ENCODE data around the gene NOL11. TPM values are rescaled to one million over a fixed set of nuclear protein-coding genes. Genes with fewer than 3 reads are reported as not detected.
"Not testable (repeated sequence)": the region's sequence is repeated elsewhere in the genome, so short reads cannot be mapped to it uniquely, and the experiment has no call there.

The NOL11 gene
- total RNA-seq, 1 donor from 2014 or later = 22.0 TPM

DNA sequence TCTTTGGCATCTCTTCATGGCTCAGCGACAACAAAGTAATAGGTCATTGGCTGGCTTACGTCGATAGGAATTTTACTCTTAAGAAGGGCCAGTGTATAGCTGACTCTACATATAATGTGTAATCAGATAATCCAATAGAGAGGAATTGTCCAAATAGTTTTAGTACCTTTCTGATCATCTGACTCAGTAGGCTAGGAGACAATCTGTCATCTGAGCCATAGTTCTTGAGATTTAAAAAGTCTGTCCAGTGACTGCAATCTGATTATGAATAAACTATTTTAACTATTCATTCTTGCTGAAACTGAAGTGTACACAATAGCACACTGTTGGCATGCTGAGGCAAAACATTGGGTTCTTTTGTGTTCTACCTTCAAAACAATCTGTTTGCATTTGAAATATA is 21.4 kb upstream of the NOL11 start:
- no peaks in the 10 kb centered on the region for H3K36me3 ChIP-seq
- H3K9me3 ChIP-seq = no peaks in the 10 kb centered on the region
- no peak overlapping the region for H3K4me3 ChIP-seq
- TF ChIP-seq, protein P1, sequence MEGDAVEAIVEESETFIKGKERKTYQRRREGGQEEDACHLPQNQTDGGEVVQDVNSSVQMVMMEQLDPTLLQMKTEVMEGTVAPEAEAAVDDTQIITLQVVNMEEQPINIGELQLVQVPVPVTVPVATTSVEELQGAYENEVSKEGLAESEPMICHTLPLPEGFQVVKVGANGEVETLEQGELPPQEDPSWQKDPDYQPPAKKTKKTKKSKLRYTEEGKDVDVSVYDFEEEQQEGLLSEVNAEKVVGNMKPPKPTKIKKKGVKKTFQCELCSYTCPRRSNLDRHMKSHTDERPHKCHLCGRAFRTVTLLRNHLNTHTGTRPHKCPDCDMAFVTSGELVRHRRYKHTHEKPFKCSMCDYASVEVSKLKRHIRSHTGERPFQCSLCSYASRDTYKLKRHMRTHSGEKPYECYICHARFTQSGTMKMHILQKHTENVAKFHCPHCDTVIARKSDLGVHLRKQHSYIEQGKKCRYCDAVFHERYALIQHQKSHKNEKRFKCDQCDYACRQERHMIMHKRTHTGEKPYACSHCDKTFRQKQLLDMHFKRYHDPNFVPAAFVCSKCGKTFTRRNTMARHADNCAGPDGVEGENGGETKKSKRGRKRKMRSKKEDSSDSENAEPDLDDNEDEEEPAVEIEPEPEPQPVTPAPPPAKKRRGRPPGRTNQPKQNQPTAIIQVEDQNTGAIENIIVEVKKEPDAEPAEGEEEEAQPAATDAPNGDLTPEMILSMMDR (IDR thresholded peaks at IDR 0.05) = no peak
- no peak for DNase-seq (ENCODE audit: low spot score in 2 of 2)
- H3K4me1 ChIP-seq = no peaks in the 10 kb centered on the region
- no peak overlapping the region for H3K27ac ChIP-seq
- no peaks in the 10 kb centered on the region for H3K27me3 ChIP-seq
- intact Hi-C loops (cut with DNase I) = no loop called here

DNA sequence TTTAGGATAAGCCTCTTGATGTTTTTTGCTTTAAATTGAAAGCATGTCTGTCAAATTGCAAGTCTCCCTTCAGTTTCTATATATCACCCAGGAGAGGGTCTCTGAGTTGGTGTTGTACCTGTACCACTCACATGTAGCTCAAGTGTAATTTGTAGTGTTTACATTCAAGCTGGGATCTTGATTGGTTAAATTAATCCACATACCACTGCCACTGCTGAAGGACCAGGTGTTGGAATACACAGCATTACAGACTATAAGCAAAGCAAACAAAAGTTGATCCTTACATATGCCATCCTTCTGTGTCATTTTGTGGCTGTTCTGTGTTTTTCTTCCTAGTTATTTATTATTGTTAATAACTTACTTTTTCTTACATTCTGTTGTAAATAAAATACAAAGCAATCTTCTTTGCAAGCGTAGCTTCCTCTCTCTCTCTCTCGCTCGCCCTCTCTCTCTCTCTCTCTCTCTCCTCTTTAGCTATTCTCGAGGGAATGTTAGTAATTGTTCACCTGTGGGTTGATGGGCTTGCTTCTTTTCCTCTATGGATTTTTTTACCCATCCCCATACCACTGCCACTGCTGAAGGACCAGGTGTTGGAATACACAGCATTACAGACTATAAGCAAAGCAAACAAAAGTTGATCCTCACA is 20.8 kb upstream of the NOL11 start:
- Histone ChIP-seq H3K4me3 (no peak overlapping the region), H3K27me3 (no peaks in the 10 kb centered on the region), H3K9me3 (no peaks in the 10 kb centered on the region), H3K36me3 (no peaks in the 10 kb centered on the region), H3K27ac (no peak overlapping the region), H3K4me1 (no peaks in the 10 kb centered on the region)
- no peak for DNase-seq (ENCODE audit: low spot score in 2 of 2)
- TF ChIP-seq, protein P1 (IDR thresholded peaks at IDR 0.05) = no peak
- intact Hi-C loops (cut with DNase I) = no loop called here

DNA sequence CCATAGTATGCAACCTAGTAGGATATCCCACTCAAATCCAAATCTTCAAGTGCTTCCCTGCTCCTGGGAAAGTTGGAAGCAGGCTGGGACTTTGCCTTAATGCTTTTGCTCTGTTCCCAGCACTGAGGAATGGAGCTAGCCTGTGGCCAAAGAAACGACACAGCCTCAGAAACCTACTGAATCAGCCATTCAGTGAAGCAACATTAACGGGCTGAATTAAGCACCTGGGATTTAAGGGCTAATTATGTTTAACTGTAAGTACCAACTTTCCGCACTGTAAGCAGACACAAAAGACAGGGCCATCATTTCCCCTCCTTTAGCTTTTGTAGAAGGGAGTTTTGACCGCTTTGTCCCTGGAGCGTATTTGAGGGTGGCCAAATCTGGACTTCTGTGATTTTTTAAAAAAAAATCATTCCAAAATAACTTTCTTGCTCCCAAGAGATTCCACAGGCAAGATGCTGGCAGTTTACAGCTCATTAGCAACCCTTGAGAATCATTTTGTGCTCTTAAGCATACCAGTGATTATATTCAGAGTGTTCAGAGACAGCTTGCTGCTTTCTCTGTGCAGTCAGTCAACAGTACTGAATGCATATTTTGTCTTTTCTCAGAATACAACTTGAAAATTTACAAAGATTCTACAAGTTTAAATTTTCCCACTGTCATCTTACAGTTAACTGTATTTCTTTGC is 17.6 kb upstream of the NOL11 start:
- H3K4me3 ChIP-seq = no peak overlapping the region
- H3K4me1 ChIP-seq = no peaks in the 10 kb centered on the region
- intact Hi-C loops (cut with DNase I) = no loop called here
- TF ChIP-seq, protein P1 (IDR thresholded peaks at IDR 0.05) = no peak
- DNase-seq (ENCODE audit: low spot score in 2 of 2) = no peak
- no peaks in the 10 kb centered on the region for H3K36me3 ChIP-seq
- no peaks in the 10 kb centered on the region for H3K9me3 ChIP-seq
- H3K27me3 ChIP-seq = no peaks in the 10 kb centered on the region
- H3K27ac ChIP-seq = no peak overlapping the region

DNA sequence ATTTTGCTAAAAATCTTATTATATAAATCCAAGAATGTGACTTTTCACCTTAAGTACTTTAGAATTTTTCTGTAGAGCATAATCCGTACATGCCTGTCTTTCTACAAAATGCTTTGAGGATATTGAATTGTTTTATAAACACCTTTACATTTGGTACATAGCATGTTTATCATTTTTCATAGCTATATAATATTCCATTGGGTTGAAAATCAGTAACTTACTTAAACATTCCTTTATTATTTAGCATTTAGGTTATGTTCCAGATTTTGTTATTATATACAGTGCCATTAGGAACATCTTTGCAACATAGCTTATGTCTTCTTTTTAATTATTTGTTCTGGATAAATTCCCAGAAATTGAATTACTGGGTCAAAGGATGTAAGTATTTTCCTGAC is 17.0 kb upstream of the NOL11 start:
- Histone ChIP-seq H3K27ac (no peak overlapping the region), H3K27me3 (no peaks in the 10 kb centered on the region), H3K4me3 (no peak overlapping the region), H3K4me1 (no peaks in the 10 kb centered on the region), H3K9me3 (no peaks in the 10 kb centered on the region), H3K36me3 (no peaks in the 10 kb centered on the region)
- intact Hi-C loops (cut with DNase I) = no loop called here
- TF ChIP-seq, protein P1 (IDR thresholded peaks at IDR 0.05) = no peak
- no peak for DNase-seq (ENCODE audit: low spot score in 2 of 2)

DNA sequence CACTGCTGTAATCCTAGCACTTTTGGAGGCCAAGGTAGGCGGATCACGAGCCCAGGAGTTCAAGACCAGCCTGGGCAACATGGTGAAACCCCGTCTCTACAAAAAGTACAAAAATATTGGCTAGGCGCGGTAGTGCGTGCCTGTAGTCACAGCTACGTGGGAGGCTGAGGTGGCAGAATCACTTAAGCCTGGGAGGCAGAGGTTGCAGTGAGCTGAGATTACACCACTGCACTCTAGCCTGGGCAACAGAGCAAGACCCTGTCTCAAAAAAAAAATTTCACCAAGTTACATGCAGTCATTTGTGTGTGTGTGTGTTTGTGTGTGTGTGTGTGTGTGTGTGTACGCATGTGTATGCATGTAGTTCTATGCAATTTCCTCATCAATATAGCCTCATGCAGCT is 14.9 kb upstream of the NOL11 start:
- H3K27me3 ChIP-seq; H3K9me3 ChIP-seq; intact Hi-C loops (cut with DNase I); H3K36me3 ChIP-seq; H3K27ac ChIP-seq; DNase-seq (ENCODE audit: low spot score in 2 of 2); H3K4me3 ChIP-seq; H3K4me1 ChIP-seq: not testable (repeated sequence)

DNA sequence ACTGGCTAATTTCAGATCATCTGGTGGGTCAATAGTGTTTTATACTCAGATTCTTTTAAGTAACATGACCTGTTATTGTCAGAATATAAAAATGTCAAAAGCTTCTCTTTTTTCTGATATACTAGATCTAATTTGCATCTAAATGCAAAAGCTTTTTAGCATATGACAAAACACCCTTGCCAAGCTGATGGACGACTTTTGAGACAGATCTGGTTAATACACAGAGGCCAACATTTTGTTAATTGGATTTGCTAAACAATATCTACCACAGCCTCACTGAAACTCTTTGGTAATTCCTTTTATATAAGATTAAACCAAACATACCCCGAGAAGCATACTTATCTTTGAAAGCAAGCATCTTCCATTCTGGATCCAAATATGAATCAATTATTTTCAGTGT is 10.3 kb upstream of the NOL11 start:
- no peaks in the 10 kb centered on the region for H3K36me3 ChIP-seq
- intact Hi-C loops (cut with DNase I) = no loop called here
- H3K27me3 ChIP-seq = no peaks in the 10 kb centered on the region
- H3K27ac ChIP-seq = no peak overlapping the region
- H3K4me1 ChIP-seq = no peaks in the 10 kb centered on the region
- DNase-seq (ENCODE audit: low spot score in 2 of 2) = no peak
- TF ChIP-seq, protein P1 (IDR thresholded peaks at IDR 0.05) = no peak
- H3K4me3 ChIP-seq = no peak overlapping the region
- no peaks in the 10 kb centered on the region for H3K9me3 ChIP-seq
